Measurements from ENCODE around the gene CCR7.

The CCR7 gene

GRCh38 chr17:40538936-40539705 is 26.2 kb downstream of the CCR7 start:
- no peak overlapping the region for H3K27ac ChIP-seq (ENCODE audit: extremely low read depth, low read depth, low read length)
- CTCF ChIA-PET, result interaction anchor here (0.6 to 8.1 kb wide), 13 partner anchors 9 to 337 kb away, joined by 3 to 140 read pairs (median 5); partner anchors contain the start of gene CCR7
- no peaks in the 10 kb centered on the region for H3K9me3 ChIP-seq (ENCODE audit: control insufficient read depth, insufficient read depth, low read depth, low read length)
- no peaks in the 10 kb centered on the region for H3K36me3 ChIP-seq (ENCODE audit: control insufficient read depth in 2 of 2, insufficient read depth in 1 of 2, low read length in 2 of 2)
- H3K4me3 ChIP-seq (ENCODE audit: low read depth, low read length), result no peak overlapping the region
- TF ChIP-seq ZNF26 (tag by site-specific recombination; IDR thresholded peaks at IDR 0.05) (no peak), ZNF501 (tag by site-specific recombination; IDR thresholded peaks at IDR 0.05) (no peak), ZNF366 (tag by site-specific recombination; conservative IDR thresholded peaks at IDR 0.05) (peak; percentile 99), ZNF114 (tag by site-specific recombination; IDR thresholded peaks at IDR 0.05) (no peak)
- POLR2A ChIA-PET, result interaction anchor here (0.6 to 1.3 kb wide), 2 partner anchors 121 to 123 kb away, joined by 3 to 5 read pairs; partner anchors contain the start of gene TOP2A
- H3K4me1 ChIP-seq (ENCODE audit: control insufficient read depth, insufficient read depth, low read length), result no peaks in the 10 kb centered on the region

- no peaks in the 10 kb centered on the region for H3K4me1 ChIP-seq (ENCODE audit: control insufficient read depth, insufficient read depth, low read length)
- H3K9me3 ChIP-seq (ENCODE audit: control insufficient read depth, insufficient read depth, low read depth, low read length), result no peaks in the 10 kb centered on the region
- ChIA-PET POLR2A (interaction anchor here (0.6 to 1.3 kb wide), 2 partner anchors 120 to 352 kb away, joined by 3 to 5 read pairs; partner anchors contain the start of gene TOP2A), CTCF (interaction anchor here (0.5 to 8.1 kb wide), 15 partner anchors 9 to 1804 kb away, joined by 3 to 140 read pairs (median 4); partner anchors contain the start of genes CCR7, GJD3 and IGFBP4)
- 0 out of 2 replicates have a peak, but pooled peaks have one; percentile 30 for TF ChIP-seq ZNF335 (tag by site-specific recombination; conservative IDR thresholded peaks at IDR 0.05)
- no peak for TF ChIP-seq ZNF274 (IDR thresholded peaks at IDR 0.05; ENCODE audit: low read length)
- TF ChIP-seq ZNF274 (tag by site-specific recombination; IDR thresholded peaks at IDR 0.05; ENCODE audit: borderline replicate concordance), result no peak
- H3K4me3 ChIP-seq (ENCODE audit: low read depth, low read length), result no peak overlapping the region
- H3K36me3 ChIP-seq (ENCODE audit: control insufficient read depth in 2 of 2, insufficient read depth in 1 of 2, low read length in 2 of 2), result no peaks in the 10 kb centered on the region
- H3K27ac ChIP-seq (ENCODE audit: extremely low read depth, low read depth, low read length), result no peak overlapping the region
Measured at GRCh38 chr17:40538019-40538935, 27.0 kb downstream of the CCR7 start.

GRCh38 chr17:40536295-40537171 is 28.7 kb downstream of the CCR7 start:
- no peaks in the 10 kb centered on the region for H3K36me3 ChIP-seq (ENCODE audit: control insufficient read depth in 2 of 2, insufficient read depth in 1 of 2, low read length in 2 of 2)
- CTCF ChIA-PET, result interaction anchor here (0.7 to 12.0 kb wide), 16 partner anchors 10 to 233 kb away, joined by 3 to 194 read pairs (median 5); partner anchors contain the start of genes CCR7 and IGFBP4
- POLR2A ChIA-PET, result interaction anchor here (1.0 to 1.8 kb wide), 2 partner anchors 9 to 119 kb away, joined by 3 to 8 read pairs; partner anchors contain the start of gene TOP2A
- no peaks in the 10 kb centered on the region for H3K4me1 ChIP-seq (ENCODE audit: control insufficient read depth, insufficient read depth, low read length)
- no peak overlapping the region for H3K4me3 ChIP-seq (ENCODE audit: low read depth, low read length)
- TF ChIP-seq EGR2 (tag by site-specific recombination; IDR thresholded peaks at IDR 0.05; ENCODE audit: low read depth), result peak; percentile 81
- 0 out of 2 replicates have a peak, but pooled peaks have one; percentile 32 for TF ChIP-seq ZBTB10 (tag by site-specific recombination; IDR thresholded peaks at IDR 0.05)
- no peak for TF ChIP-seq ZBTB6 (tag by site-specific recombination; IDR thresholded peaks at IDR 0.05)
- 0 out of 2 replicates have a peak, but pooled peaks have one; percentile 22 for TF ChIP-seq ZNF366 (tag by site-specific recombination; conservative IDR thresholded peaks at IDR 0.05)
- TF ChIP-seq HIC1 (tag by site-specific recombination; IDR thresholded peaks at IDR 0.05), result no peak
- peak; percentile 44; the same call in 1 of the 2 replicates for TF ChIP-seq PRDM1 (tag by site-specific recombination; IDR thresholded peaks at IDR 0.05)
- TF ChIP-seq ZNF473 (tag by site-specific recombination; IDR thresholded peaks at IDR 0.05), result no peak
- no peak for TF ChIP-seq ZNF792 (tag by site-specific recombination; IDR thresholded peaks at IDR 0.05)
- peak; percentile 69 for TF ChIP-seq GLIS1 (tag by site-specific recombination; IDR thresholded peaks at IDR 0.05)
- peak; percentile 92 for TF ChIP-seq ZFHX2 (tag by site-specific recombination; conservative IDR thresholded peaks at IDR 0.05)
- no peaks in the 10 kb centered on the region for H3K9me3 ChIP-seq (ENCODE audit: control insufficient read depth, insufficient read depth, low read depth, low read length)
- no peak overlapping the region for H3K27ac ChIP-seq (ENCODE audit: extremely low read depth, low read depth, low read length)

All from HEK293 (cell line).